Measurements from ENCODE around the gene FCHO2.

FCHO2 gene

DNA sequence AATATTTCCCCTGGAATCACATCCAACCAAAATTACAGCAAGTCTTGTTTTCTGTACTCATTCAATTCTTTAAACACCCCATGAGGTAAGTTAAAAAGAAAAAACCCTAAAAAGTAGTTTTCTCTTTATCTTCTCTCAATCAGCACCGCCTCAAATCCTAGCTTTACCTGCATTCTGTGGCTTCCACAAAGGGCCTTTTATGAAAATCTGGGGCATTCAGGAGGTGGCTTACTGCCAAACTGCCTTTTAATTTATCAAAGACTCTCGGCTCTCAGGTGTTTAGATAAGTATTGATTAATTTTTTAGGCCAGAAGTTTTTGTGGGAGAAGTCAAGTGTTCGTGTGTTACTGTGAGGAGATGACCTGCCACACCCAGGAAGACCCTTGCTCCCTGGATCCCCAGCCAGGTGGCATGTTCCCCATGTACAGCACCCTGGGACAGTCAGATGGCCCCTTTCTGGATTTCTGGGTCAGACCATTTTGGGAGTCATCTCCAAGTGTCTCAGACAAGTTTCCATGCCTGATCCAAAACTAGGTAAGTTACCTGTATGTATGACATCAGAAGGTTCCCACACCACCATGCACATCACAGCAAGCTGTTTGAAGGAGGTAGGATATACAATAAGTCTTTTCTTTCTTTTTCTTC lies 158.3 kb downstream of the FCHO2 start:
- Histone ChIP-seq H3K27me3 (ENCODE audit: low read depth, low read length) (no peaks in the 10 kb centered on the region), H3K9me3 (ENCODE audit: control insufficient read depth in 1 of 2, low read length in 2 of 2) (peaks cover 0 to 9% of the 10 kb centered on the region in 2 donors), H3K27ac (ENCODE audit: low read length) (no peak overlapping the region), H3K36me3 (ENCODE audit: control insufficient read depth in 1 of 2, insufficient read depth in 2 of 2, low read length in 2 of 2) (no peaks in the 10 kb centered on the region), H3K4me1 (ENCODE audit: control insufficient read depth in 1 of 2, insufficient read depth in 2 of 2, low read length in 2 of 2) (no peaks in the 10 kb centered on the region), H3K4me3 (ENCODE audit: low read depth in 1 of 2, low read length in 2 of 2) (no peak overlapping the region)

DNA sequence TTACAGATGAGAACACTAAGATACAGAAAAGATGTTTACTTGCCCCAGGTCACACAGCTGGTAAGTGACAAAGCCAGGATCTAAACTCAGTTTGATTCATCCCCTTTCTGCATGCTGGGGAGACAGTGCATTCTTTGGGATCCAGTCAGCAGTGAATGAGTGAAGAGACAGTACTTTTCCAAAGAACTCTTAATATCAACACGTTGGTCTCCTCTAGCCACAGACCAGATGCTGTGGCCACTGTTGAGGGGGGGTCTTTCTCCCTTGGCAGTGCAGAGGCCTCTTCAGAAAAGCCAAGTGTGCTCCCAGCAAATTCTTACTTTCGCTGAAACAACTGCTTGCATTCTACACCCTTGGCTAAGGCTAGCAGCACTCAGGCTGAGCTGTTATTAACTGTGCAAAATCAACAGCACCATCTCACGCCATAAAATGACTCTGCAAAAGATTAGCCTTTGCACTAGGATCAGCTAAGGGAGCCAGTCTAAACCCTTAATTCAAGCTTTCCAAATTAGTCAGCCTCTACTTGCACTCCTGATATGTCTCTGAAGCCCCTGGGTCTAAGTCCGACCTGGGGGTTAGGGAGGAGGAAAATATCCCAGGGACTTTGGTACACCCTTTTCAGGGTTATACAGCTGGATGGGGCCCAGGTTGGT lies 159.7 kb downstream of the FCHO2 start:
- Histone ChIP-seq H3K27ac (ENCODE audit: low read length) (no peak overlapping the region), H3K36me3 (ENCODE audit: control insufficient read depth in 1 of 2, insufficient read depth in 2 of 2, low read length in 2 of 2) (no peaks in the 10 kb centered on the region), H3K4me1 (ENCODE audit: control insufficient read depth in 1 of 2, insufficient read depth in 2 of 2, low read length in 2 of 2) (peaks cover 0 to 9% of the 10 kb centered on the region in 2 donors)

DNA sequence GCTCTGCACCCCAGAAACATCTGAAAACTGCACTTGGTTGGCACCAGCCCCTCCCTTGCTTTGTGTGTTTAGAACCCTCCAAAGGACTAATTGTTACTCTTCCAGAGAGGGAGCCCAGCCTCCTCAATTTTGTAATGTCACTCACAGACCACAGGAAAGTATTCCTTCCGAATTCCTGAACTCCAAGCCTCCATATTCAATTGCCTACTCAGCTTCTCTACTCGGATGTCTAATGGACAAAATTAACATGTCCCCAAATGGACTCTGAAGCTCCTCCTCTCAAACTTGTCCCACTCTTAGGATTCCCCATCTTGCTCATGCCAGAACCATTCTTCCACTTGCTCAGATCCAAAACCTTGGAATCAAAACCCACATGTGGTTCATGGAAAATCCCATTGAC lies 160.7 kb downstream of the FCHO2 start:
- Histone ChIP-seq H3K27ac (ENCODE audit: low read length) (no peak overlapping the region), H3K9me3 (ENCODE audit: control insufficient read depth in 1 of 2, low read length in 2 of 2) (peaks cover 0 to 9% of the 10 kb centered on the region in 2 donors), H3K36me3 (ENCODE audit: control insufficient read depth in 1 of 2, insufficient read depth in 2 of 2, low read length in 2 of 2) (no peaks in the 10 kb centered on the region), H3K4me3 (ENCODE audit: low read depth in 1 of 2, low read length in 2 of 2) (no peak overlapping the region), H3K27me3 (ENCODE audit: low read depth, low read length) (peaks cover 6% of the 10 kb centered on the region), H3K4me1 (ENCODE audit: control insufficient read depth in 1 of 2, insufficient read depth in 2 of 2, low read length in 2 of 2) (peaks cover 0 to 14% of the 10 kb centered on the region in 2 donors)

More for the DNA sequence above, 159.7 kb downstream of the FCHO2 start:
- Histone ChIP-seq H3K4me3 (ENCODE audit: low read depth in 1 of 2, low read length in 2 of 2) (no peak overlapping the region), H3K9me3 (ENCODE audit: control insufficient read depth in 1 of 2, low read length in 2 of 2) (peaks cover 0 to 9% of the 10 kb centered on the region in 2 donors), H3K27me3 (ENCODE audit: low read depth, low read length) (no peaks in the 10 kb centered on the region)

DNA sequence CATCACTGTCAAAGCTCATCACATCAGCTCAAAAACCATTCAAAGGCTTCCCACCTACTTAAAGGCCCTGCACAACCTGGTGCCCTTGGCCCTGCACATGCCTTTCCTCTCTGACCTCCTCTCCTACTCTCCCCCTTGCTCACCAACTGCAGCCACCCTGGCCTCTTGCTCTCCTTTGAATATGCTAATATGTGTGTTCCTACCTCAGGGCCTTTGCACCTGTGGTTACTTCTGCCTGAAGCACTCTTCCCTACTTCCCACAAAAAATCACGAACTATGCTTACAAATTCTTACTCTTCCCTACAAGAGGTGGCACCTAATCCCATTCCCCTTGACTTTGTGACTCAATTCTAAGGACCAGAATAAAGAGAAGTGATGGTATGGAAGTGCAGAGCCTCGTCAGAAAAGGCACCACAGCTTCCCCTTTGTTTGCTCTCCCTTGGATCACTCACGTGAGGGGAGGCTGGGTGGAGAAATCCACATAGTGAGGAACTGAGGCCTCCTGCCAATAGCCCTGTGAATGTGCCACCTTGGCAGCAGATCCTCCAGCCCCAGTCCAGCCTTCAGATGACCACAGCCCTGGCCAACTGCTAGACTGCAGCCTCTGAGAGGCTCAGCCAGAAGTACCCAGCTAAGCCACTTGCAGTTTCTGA lies 161.4 kb downstream of the FCHO2 start:
- Histone ChIP-seq H3K27ac (ENCODE audit: low read length) (no peak overlapping the region), H3K9me3 (ENCODE audit: control insufficient read depth in 1 of 2, low read length in 2 of 2) (peaks cover 0 to 9% of the 10 kb centered on the region in 2 donors), H3K27me3 (ENCODE audit: low read depth, low read length) (peaks cover 6% of the 10 kb centered on the region), H3K4me1 (ENCODE audit: control insufficient read depth in 1 of 2, insufficient read depth in 2 of 2, low read length in 2 of 2) (peaks cover 0 to 14% of the 10 kb centered on the region in 2 donors), H3K36me3 (ENCODE audit: control insufficient read depth in 1 of 2, insufficient read depth in 2 of 2, low read length in 2 of 2) (no peaks in the 10 kb centered on the region), H3K4me3 (ENCODE audit: low read depth in 1 of 2, low read length in 2 of 2) (no peak overlapping the region)

DNA sequence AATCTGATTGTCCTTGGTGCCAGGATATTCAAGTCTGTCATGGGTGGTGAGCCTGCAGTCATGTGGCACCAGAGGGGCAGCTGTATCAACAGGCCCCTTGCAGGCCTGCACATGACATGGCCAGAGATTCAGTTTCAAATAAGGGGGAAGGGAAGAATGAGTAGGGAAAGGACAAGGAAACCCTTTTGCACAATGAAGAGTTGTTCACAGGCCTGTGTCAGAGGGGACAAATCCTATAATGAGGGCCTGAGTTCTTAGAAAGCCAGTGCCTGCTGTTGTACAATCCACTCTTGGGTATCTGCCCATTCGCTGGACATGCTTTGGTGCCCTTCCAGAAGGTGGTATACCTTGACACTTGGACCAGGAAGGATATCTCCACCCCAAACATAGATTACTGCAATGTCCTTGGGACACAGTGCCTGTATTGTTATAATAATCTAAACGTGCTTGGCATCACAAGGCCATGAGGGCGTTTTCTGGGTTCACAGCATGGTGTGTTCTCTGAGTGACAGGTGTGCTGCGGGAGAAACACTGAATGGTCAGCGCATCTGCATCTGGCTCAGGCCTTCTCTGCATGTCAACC lies 162.6 kb downstream of the FCHO2 start:
- Histone ChIP-seq H3K27me3 (ENCODE audit: low read depth, low read length) (peaks cover 6% of the 10 kb centered on the region), H3K27ac (ENCODE audit: low read length) (peak overlapping the region; percentile 79)

DNA sequence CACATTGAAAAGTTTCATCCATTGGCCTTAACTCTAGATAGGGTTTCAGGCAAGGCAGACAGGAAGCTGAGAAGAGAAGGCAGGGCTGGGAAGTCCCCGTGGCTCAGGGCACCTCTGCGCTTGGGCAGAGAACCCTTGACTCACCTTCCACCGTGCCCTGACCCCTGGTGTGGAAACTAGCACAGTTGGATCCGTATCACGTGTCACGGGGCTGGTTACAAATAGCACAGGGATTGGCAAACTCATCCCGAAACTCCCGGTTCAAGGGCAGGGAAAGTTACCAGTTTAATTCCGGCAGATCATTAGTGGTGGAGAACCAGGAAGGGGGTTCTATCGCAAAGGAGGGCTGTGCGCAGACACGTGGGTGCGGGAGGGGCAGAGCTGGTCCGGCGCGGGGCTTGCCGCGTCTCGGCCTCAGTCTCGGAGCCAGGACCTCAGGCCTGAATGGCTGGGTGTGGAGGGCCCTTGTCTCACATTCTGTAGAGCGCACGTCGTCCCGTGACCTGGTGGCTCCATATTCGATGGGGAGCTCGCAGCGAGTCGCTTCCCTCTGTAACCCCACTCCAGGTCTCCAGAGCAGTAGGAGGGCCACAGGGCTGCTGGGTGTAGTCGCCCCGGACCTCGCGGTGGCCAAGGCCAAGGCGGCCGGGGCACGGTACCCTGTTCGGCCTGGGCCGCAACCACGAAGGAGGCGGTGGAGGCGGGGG lies 163.8 kb downstream of the FCHO2 start:
- Histone ChIP-seq H3K27ac (ENCODE audit: low read length) (peak overlapping the region; percentile 79), H3K9me3 (ENCODE audit: control insufficient read depth in 1 of 2, low read length in 2 of 2) (peaks cover 0 to 9% of the 10 kb centered on the region in 2 donors), H3K36me3 (ENCODE audit: control insufficient read depth in 1 of 2, insufficient read depth in 2 of 2, low read length in 2 of 2) (no peaks in the 10 kb centered on the region), H3K4me1 (ENCODE audit: control insufficient read depth in 1 of 2, insufficient read depth in 2 of 2, low read length in 2 of 2) (peaks cover 3 to 14% of the 10 kb centered on the region in 2 donors), H3K27me3 (ENCODE audit: low read depth, low read length) (peaks cover 6% of the 10 kb centered on the region), H3K4me3 (ENCODE audit: low read depth in 1 of 2, low read length in 2 of 2) (peak overlapping the region in 1 of 2 donors; percentile 68)

More for the DNA sequence above, 162.6 kb downstream of the FCHO2 start:
- Histone ChIP-seq H3K36me3 (ENCODE audit: control insufficient read depth in 1 of 2, insufficient read depth in 2 of 2, low read length in 2 of 2) (no peaks in the 10 kb centered on the region), H3K9me3 (ENCODE audit: control insufficient read depth in 1 of 2, low read length in 2 of 2) (peaks cover 0 to 9% of the 10 kb centered on the region in 2 donors), H3K4me1 (ENCODE audit: control insufficient read depth in 1 of 2, insufficient read depth in 2 of 2, low read length in 2 of 2) (peaks cover 3 to 14% of the 10 kb centered on the region in 2 donors), H3K4me3 (ENCODE audit: low read depth in 1 of 2, low read length in 2 of 2) (no peak overlapping the region)

DNA sequence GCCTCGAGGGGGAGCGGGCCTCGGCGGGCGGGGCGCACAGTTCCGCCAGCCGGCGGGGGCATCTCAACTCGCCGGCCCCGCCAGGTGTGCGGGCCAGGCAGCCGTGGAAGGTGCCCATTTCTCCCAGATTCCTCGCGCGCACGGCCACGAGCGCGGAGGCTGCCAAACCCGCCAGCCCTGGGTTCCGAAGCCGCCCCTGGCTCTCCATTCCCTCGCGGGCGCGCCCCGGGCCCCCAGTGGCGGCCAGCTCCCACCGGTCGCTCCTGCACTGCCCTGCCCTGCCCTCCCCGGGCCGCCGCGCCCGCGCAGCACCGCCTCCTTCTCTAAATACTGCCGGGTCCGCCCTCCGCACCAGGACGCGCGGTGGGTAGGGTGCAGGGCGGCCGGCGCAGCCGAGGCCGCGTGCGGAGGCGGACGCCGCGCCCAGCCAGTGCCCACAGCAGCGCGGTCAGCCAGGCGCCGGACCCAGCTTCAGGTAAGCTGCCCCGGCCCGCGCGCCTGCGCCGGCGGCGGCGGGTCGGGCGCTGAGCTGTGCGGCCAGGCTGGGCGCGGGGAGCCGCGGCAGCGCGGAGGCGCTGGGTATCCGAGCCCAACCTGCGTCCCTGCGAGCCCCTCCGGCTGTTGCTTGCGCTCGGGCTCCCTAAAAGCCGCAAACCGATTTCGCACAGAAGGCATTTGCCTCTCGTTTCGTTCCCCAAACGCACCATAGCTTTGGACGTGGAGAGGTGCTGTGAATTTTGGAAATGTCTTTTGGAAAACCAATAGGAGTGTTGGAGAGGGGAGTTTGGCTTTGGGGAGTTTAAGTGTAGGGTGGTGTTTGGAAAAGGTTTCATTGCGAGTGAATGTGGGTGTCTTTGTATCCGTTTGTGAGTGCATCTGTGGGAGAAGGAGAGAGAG lies 164.6 kb downstream of the FCHO2 start, which contains the start of gene TMEM171:
TSS of gene TMEM171 (plus strand) at position 354 of the 897 bp plus-strand sequence. CDS start 2,799 bp downstream, outside the sequence.
- no peaks in the 10 kb centered on the region for H3K36me3 ChIP-seq (ENCODE audit: control insufficient read depth in 1 of 2, insufficient read depth in 2 of 2, low read length in 2 of 2)
- peaks cover 6% of the 10 kb centered on the region for H3K27me3 ChIP-seq (ENCODE audit: low read depth, low read length)
- peaks cover 0 to 9% of the 10 kb centered on the region in 2 donors for H3K9me3 ChIP-seq (ENCODE audit: control insufficient read depth in 1 of 2, low read length in 2 of 2)
- peak within 1 kb of the TSS; percentile 82 for H3K27ac ChIP-seq (ENCODE audit: low read length)
- peak within 1 kb of the TSS; percentile 68 to 76 for H3K4me3 ChIP-seq (ENCODE audit: low read depth in 1 of 2, low read length in 2 of 2)
- H3K4me1 ChIP-seq (ENCODE audit: control insufficient read depth in 1 of 2, insufficient read depth in 2 of 2, low read length in 2 of 2): peaks cover 3 to 14% of the 10 kb centered on the region in 2 donors

DNA sequence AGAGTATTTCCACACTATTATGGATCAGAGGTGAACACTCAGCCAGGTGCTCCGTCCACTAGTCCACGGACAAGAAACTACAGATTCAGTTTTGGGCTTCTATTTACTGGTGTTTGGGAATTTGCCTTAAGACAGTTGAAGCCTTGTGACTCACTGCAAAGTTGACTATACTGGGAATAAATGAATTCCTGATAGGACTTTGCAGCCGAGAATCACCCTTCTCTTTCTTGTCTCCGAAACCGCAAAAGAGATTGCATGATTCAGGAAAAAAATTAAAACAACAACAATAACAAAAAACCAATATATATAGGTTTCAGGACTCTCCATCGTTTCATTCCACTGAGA lies 165.2 kb downstream of the FCHO2 start:
- peaks cover 6% of the 10 kb centered on the region for H3K27me3 ChIP-seq (ENCODE audit: low read depth, low read length)
- no peaks in the 10 kb centered on the region for H3K36me3 ChIP-seq (ENCODE audit: control insufficient read depth in 1 of 2, insufficient read depth in 2 of 2, low read length in 2 of 2)
- H3K4me3 ChIP-seq (ENCODE audit: low read depth in 1 of 2, low read length in 2 of 2): peak overlapping the region; percentile 52 to 76
- H3K9me3 ChIP-seq (ENCODE audit: control insufficient read depth in 1 of 2, low read length in 2 of 2): peaks cover 0 to 9% of the 10 kb centered on the region in 2 donors
- peaks cover 3 to 14% of the 10 kb centered on the region in 2 donors for H3K4me1 ChIP-seq (ENCODE audit: control insufficient read depth in 1 of 2, insufficient read depth in 2 of 2, low read length in 2 of 2)
- H3K27ac ChIP-seq (ENCODE audit: low read length): peak overlapping the region; percentile 82

DNA sequence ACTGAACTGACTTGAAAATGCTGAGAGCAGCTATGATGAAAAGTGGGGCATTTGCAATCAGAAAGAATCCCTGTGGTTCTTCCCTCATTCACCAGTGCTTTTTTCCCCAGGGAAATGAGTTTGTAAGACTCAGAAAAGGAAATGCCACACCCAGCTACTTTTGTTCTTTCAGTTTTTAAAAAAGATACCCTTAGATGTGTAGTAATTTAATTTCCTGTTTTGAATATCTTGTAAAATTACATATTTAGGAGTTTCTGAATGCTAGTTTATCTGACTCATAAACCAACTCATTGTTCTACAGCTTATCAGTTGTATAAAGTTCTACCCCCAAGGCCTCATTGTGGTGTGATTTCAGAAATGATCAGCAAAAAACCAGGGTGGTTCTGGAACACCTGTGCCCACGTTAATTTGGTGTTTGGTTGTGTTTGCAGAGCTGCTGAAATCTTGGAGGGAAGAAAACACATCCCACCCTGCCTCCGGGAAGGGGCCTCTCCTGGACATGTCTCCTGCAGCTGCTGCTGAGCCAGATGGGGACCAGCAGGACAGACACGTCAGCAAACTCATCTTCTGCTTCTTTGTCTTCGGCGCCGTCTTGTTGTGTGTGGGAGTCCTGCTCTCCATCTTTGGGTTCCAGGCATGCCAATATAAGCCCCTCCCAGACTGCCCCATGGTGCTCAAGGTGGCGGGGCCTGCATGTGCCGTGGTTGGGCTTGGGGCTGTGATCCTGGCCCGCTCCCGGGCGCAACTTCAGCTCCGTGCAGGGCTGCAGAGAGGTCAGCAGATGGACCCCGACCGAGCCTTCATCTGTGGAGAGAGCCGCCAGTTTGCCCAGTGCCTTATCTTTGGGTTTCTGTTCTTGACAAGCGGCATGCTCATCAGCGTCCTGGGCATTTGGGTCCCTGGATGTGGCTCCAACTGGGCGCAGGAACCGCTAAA lies 167.3 kb downstream of the FCHO2 start:
- H3K27me3 ChIP-seq (ENCODE audit: low read depth, low read length): peaks cover 6% of the 10 kb centered on the region
- no peaks in the 10 kb centered on the region for H3K9me3 ChIP-seq (ENCODE audit: control insufficient read depth in 1 of 2, low read length in 2 of 2)
- no peak overlapping the region for H3K4me3 ChIP-seq (ENCODE audit: low read depth in 1 of 2, low read length in 2 of 2)
- no peak overlapping the region for H3K27ac ChIP-seq (ENCODE audit: low read length)
- no peaks in the 10 kb centered on the region for H3K36me3 ChIP-seq (ENCODE audit: control insufficient read depth in 1 of 2, insufficient read depth in 2 of 2, low read length in 2 of 2)
- H3K4me1 ChIP-seq (ENCODE audit: control insufficient read depth in 1 of 2, insufficient read depth in 2 of 2, low read length in 2 of 2): peaks cover 3 to 14% of the 10 kb centered on the region in 2 donors

Measured in muscle layer of duodenum (tissue), 2 donors.